CD4-positive, alpha-beta T cell treated with Interleukin-15 for 4 hours (primary cell): Measurements from ENCODE around the gene GPR15.
"Not testable (repeated sequence)": the region's sequence is repeated elsewhere in the genome, so short reads cannot be mapped to it uniquely, and the experiment has no call there.

Experiments
- DNase-seq: peaks from one replicate; pipeline ENCODE4 v3.0.0-alpha.2; 2020; ENCODE audit warnings: low spot score

The GPR15 gene

GRCh38 chr3:98558100-98558827 is 26.5 kb downstream of the GPR15 start:
- DNase-seq, result no peak

GRCh38 chr3:98559769-98560168 is 28.0 kb downstream of the GPR15 start:
- DNase-seq, result not testable (repeated sequence)

- no peak for DNase-seq
Observed at GRCh38 chr3:98560911-98561310, 29.1 kb downstream of the GPR15 start.

- peak; percentile 65 for DNase-seq
Observed at GRCh38 chr3:98561727-98562521, 30.1 kb downstream of the GPR15 start.

GRCh38 chr3:98563661-98564281 is 32.0 kb downstream of the GPR15 start:
- DNase-seq, result peak; percentile 68

GRCh38 chr3:98564282-98565005 is 32.7 kb downstream of the GPR15 start:
- peak; percentile 65 for DNase-seq

- DNase-seq, result no peak
Observed at GRCh38 chr3:98565237-98565643, 33.5 kb downstream of the GPR15 start.

- no peak for DNase-seq
Observed at GRCh38 chr3:98565843-98566242, 34.1 kb downstream of the GPR15 start.

- no peak for DNase-seq
Observed at GRCh38 chr3:98567666-98568270, 36.0 kb downstream of the GPR15 start.

GRCh38 chr3:98568402-98568801 is 36.6 kb downstream of the GPR15 start:
- no peak for DNase-seq

GRCh38 chr3:98573181-98573728 is 41.5 kb downstream of the GPR15 start:
- peak; percentile 56 for DNase-seq

GRCh38 chr3:98574132-98574531 is 42.4 kb downstream of the GPR15 start:
- DNase-seq, result no peak

- no peak for DNase-seq
Observed at GRCh38 chr3:98577178-98577895, 45.6 kb downstream of the GPR15 start.

GRCh38 chr3:98580401-98581386 is 48.9 kb downstream of the GPR15 start:
- DNase-seq, result no peak

GRCh38 chr3:98581474-98581873 is 49.7 kb downstream of the GPR15 start:
- no peak for DNase-seq

GRCh38 chr3:98582042-98582441 is 50.3 kb downstream of the GPR15 start:
- DNase-seq, result no peak

- DNase-seq, result no peak
Observed at GRCh38 chr3:98583766-98584165, 52.0 kb downstream of the GPR15 start.
